HL-60/S4 (cell line): ENCODE measurements around the gene KDM5B.
"Not testable (repeated sequence)": the region's sequence is repeated elsewhere in the genome, so short reads cannot be mapped to it uniquely, and the experiment has no call there.

ENCODE experiments used
- in situ Hi-C: fragments of 300-500 bp; cut with MboI; formaldehyde crosslinking; loops from 2 replicates; pipeline ENCODE4 v1.14.3; 2022; ENCODE audit warnings: low sequenced_read_pairs

The KDM5B gene

DNA sequence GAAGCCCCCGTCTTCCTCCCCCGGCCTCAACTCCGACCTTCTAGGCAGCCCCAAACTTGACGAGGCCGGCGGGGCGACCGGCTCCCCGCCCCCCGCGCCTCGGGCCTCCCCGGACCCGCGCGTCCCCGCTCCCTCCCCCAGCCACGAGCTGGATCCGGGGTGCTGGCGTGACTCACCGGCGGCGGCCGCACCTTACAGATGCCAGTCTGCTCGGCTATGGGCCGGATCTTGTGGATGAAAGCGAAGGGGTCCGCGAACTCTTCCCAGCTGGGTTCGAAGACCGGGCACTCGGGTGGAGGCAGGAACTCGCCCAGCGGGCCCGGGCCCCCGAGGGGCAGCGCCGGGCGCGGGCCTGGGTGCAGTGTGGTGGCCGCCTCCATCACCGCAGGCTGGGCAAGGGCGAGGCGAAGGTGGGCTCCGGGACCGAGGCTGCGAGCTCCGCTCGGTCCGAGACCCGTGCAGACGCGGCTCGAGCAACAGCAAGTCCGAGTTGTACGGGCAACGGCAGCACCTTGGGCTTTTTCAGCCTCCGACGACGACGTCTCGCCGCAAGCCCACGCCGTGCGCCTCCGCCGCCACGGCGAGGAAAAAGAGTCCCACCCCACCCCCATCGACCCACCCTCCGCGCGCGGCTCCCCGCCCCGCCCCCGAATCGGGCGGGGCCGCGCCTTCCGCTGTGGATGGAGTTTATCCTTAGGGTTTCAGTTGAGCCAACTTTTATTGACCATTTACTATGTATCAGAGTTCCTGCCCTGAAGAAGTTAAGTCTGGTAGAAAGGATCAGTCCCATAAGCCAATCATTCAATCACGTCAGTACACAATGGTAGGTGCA is at the start of gene KDM5B:
TSS of gene KDM5B (minus strand) at position 496 of the 832 bp plus-strand sequence. CDS start at position 380, 116 bp downstream.
- in situ Hi-C loops = no loop called here

DNA sequence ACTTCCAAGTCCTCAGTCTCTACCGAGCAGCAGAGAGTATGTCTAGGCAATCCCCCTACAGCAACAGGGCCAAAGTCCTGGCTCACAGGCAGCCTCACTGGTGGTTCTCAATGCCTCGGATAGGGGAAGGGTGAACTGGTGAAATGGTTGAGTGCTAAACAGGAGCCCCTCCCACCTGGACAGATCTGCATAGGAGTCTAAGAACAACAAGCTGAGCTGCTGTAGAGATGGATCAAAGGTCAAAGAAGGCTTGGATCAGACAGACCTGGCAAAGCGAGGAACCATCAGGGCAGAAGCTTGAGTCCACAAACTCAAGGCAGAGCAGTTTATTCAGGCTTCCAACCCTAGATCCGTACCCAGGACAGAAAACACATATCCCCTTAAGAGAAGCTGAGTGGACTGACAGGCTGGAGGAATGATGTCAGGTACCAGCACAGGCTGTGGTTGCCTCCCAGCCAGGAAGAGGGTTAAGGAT is 49.0 kb upstream of the KDM5B start:
- in situ Hi-C loops = no loop called here

DNA sequence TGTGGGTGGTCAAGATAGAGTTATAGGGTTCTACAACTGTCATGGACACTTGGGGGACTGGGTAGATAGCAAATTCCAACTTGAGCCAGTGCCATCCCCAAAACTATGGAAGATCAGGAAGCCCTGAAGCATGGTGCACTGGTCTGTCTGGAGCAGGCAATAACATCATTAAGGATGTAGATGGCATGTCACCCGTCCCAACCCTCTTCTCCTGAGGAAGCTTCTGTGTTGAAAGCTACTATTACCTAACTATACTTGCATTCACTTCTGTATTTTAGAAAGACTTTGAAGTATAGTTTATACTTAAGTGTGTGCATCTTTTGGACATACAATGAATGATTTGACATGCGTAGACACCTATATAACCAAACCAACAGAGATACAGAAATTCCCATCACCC is 47.8 kb upstream of the KDM5B start:
- in situ Hi-C loops = no loop called here

DNA sequence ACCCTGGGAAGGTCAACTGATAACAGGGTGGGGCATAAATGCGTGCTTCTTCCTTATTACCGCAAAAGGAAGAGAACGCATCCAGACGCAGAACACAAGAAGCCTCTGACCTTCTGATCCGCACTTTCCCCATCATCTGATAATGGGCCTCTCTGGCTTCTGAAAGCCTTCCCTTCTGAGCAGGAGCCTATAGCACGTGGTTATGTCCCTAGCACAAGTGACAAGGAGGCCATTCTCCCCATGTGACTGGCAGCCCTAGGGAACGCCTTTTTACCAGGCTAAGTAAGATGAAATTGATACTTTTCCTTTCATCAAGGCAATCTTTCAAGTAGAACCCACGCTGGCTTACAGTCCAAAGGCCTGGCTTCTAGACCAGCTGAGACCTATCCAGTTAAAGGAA is 46.6 kb upstream of the KDM5B start:
- in situ Hi-C loops = no loop called here

DNA sequence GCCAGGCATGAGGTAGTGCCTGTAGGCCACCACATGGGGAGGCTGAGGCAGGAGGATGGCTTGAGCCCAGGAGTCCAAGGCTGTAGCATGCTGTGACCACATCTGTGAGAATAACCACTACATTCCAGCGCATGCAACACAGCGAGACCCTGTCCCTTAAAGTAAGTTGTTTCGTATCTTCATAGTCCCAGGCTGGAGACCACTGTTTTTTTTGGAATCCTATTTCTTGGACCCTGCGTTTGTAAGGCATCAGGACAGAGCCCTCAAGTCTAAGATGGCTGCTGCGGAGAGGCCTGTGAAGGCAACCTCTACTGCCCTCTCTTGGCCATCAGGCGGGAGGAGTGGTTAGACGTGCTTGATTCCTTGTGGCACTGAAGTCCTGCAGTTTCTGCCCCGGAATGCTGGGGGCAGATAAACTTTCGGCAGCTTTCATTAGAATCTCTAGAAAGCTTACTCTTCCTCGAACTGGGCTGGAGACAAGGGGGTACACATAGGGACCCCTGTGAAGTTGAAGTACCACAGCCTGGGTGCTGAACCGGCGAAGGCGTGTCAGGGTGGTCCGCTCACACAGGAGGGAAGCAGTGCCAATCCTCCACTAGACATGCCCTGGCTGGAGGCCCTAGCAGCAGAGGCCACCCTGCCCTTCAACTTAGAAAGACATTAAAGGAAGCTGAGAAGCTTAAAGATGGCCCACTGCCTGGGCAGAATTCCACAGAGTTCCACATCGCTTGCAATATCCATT is 44.1 kb upstream of the KDM5B start:
- in situ Hi-C loops = no loop called here

DNA sequence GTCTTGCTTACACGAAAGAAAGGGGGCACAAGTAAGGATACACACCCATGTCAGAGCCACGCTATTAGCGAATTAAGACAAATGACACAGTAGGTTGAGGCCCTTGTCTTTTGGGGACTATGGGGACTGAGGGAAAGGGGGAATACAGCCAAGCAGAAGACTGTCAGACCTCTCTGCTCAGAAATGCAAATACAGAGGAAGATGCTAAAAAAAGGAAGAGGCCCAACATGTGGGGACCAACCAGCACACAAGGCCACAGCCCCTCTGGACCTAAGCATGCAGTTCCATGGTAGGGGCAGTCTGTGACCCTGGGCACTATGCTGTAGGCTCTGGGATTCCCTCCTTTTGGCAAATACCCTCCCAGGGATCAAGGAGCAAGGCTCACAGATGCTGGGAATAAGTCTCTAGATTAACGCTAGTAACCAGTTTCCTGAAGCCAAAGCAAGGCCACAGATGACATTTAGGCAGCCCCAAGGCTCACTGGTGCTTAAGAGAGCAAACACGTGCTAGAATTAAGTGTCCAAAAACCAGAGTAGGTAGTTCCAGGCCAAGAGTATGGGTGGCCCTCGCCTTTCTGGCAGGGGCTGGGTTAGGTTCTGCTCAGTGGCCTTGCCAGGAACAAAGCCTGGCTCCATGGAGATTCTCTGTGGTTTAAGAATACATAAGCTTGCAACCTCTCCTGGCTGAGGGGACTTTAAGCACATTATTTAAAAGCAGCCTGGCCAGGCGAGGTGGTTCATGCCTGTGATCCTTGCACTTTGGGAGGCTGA is 42.6 kb upstream of the KDM5B start:
- in situ Hi-C loops = no loop called here

DNA sequence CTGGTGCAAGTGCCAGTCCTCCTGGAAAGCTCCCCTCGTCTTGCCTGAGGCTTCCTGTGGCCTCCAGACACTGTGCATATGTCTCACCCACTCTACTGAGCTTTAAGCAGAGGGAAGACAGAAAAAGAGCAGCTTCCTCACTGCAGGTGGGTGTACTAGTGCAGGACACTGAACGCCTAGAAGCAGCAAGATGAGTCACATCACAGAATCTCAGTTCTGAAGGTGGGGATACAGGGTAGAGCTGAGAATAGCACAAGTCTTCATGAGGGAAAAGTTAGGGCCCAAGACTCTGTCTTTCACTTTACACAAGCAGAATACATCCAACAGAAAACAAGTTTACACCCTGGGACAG is 39.9 kb upstream of the KDM5B start:
- in situ Hi-C loops = no loop called here

DNA sequence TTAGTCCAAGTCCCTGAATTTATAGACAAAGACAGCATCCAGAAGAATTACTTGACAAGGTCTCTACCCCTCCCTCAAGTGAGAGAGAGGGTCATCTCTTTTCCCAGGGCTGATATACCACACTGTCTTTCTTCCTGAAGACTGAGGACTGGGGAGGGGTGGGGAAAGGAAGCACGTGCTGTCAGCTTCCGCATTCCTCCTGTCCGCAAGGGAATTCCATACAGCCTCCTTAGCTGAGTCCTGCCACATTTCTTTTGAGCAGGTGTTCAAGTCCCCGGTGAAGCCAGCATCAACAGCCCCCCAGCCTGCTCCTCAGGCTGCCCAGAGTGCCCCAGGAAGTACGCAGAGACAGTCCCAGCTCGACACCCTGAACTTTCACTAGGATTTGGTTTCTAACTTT is 36.7 kb upstream of the KDM5B start:
- in situ Hi-C loops = no loop called here

DNA sequence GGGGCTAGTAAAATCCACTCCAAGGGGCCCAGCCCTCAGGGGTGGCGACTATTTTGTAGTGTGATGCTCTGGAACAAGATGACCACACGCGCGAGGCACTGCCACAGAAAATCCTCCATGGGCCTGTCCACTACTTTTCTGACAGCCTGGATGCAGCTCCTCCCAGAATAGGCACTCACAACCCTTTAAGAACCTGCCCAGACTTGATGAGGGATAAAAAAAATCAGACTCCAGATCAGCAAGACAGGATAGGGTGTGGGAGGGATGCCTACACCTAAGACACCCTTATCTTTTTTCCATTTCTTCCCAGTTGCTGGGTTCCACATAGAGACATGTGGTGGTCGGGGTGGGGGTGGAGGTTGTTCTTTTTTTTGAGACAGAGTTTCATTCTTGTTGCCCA is 36.0 kb upstream of the KDM5B start:
- in situ Hi-C loops = no loop called here

DNA sequence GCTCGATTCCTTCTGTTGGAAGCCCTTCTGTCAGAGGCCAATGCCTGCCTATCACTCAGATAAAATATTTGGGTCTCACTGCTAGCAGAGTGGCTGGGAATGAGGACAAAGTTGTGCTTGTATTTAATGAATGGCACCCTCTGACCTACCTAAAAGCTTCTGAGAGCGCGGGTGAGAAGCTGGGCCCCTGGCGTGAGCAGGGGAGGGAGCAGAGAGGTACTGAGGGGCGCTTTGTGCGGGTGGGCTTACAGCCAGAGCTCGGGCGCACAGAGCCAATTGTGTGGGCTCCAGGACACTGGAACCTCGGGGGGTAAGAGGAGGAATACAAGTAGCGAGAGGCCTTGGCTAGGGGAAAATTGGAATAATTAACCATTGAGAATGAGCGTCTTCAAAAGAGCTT is 34.9 kb upstream of the KDM5B start:
- in situ Hi-C loops = no loop called here

DNA sequence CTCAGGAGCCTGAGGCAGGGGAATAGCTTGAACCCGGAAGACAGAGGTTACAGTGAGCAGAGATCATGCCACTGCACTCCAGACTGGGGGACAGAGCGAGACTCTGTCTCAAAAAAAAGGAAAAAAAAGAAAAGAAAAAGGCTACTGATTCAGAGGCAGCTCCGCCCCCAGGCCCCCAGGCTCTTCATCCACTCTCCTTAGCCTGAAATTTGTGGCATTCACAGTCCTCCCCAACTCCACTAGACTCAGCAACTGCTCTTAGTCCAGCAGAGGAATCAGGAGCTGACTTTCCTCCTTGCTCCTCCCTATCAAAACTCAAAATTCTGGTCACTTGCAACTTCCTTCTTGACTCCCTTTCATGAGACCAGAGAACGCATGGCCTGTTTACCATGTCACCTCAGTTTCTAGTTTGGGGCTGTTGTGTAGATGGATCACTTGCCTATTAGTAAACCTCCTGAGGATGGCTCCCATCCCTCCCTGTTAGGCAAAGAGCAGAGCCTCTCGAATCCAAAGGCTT is 29.6 kb upstream of the KDM5B start:
- in situ Hi-C loops = no loop called here

DNA sequence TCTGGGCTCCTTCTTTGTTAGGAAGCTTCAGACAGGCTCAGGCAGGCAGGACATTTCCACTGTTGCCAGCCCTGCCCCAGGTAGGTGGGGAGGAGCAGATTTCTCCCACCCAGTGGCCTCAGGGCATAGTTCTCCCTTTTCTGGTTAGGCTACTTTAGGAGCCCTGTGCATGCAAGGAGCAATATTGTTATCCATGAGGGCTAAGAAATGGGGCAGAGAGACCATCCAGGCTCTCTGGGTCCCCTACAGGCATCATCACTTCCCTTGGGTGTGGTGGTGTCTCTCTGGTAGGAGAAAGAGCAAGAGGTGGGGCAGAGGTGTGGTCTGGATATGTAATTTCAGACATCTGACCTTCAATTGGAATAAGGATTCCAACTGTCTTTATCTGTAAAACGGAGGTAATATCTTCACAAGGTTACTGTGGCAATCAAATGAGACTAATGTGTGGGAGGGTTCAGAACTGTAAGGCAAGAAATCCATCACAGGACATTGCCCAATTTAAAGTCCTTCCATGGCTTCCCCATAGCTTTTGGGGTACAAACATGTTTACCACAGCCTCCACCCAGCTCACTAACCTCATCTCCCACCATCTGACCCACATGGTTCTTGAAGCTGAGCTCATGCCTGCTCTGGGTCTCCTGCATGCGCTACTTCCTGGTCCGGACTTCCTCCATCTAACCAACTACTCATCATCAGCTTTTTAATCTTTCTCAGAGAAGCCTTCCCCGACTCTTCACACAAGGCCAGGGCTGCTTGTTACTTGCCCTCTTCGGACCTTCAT is 28.6 kb upstream of the KDM5B start:
- in situ Hi-C loops = no loop called here

DNA sequence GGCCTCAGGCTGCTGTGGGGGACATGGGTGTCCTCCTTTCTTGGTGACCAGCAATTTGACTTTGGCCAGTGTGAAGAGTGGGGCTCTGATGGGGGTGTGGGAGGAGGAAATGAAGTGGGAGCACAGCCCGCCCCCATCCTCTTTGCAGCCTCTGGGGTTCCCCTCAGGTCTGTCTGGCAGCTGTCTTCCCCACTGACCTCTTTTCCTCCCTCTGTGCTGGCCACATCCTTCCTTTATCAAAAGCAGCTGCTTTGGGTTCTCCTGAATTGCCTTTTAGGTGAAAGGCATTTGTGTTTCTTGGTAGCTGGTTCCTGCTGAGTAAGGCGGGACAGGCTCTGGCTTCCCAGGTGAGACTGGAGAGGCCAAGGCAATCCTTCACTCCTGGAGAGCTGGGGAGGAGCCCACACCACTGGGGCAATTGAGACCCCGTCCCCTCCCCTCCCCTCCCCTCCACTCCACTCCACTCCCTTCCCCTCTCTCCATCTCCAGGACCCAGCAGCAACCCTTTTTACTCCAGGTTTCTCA is 27.4 kb upstream of the KDM5B start:
- in situ Hi-C loops = no loop called here

DNA sequence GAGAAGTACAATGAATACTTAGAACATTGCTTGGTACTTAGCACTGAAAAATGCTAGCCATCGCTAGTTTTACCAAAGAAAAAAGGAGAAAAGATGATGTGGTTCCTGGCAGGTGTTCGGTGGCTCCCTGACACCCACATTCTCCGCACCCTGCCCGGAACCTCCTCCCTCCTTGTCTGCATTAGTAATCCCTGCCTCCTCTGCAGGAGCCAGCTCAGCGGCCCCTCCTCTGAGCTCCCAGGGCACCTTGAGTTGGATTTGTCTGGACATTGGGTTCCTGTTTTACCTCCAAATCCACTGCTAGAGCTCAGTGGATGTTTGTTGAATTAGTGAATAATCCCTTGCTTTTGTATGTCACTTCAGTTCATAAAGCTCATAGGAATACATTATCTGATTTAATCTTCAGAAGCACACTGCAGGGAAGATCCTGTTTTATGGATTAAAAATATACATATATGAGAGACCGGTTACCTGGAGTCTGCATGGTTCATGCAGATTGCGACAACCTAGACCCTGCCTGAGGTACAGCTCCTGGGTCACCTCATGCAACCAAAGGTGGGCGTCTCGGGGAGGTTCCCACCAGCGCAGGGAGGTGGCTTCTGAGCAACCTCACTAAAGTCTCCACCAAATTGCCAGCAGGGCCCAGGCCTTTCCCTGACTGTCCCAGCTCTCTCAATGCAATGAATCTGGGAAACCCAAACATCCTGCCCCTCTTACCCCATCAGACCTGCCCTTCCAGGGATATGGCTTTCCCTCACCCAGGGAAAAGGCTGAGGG is 26.7 kb upstream of the KDM5B start:
- in situ Hi-C loops = no loop called here

DNA sequence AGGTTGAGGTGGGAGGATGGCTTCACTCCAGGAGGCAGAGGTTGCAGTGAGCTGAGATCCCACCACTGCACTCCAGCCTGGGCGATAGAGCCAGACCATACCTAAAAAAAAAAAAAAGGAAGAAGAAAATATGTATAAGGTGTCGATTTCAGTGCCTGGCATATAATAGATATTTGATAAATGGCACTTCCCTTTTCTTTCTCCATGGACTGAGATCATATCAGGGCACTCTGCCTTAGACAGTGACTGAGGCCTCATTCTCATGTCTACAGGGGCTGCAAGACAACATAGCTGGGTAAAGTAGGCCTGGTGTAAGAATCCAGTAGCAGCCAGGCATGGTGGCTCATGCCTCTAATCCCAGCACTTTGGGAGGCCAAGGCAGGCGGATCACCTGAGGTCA is 23.7 kb upstream of the KDM5B start:
- in situ Hi-C loops = no loop called here

DNA sequence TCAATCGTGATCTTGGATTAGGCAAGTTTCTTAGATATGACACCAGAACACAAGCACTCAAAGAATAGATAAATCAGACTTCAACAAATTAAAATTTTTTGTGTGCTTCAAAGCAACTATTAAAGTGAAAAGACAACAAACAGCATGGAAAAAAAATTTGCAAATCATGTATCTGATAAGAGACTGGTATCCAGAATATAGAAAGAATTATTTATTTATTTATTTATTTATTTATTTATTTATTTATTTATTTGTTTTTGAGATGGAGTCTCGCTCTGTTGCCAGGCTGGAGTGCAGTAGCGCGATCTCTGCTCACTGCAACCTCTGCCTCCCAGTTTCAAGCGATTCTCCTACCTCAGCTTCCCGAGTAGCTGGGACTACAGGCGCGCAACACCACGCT is 21.0 kb upstream of the KDM5B start:
- in situ Hi-C loops = not testable (repeated sequence)

DNA sequence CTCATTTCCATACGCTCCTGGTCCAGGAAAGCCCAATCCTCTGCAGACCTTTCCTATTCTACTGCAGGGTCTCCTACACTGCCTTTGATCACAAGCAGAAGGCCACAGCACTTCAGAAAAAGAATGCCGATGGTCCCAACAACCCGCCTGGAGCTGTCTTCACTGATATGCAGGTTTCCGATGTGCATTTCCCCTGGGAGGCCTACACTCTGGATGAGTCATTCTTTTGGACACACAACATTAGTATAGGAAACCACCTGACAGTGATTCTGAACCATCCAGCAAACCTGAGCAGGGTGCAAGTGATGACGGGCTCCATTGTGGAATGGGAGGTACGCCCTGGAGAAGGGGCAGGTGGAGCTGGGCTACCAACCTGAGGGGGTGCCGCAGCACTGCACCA is 17.5 kb upstream of the KDM5B start:
- in situ Hi-C loops = no loop called here

DNA sequence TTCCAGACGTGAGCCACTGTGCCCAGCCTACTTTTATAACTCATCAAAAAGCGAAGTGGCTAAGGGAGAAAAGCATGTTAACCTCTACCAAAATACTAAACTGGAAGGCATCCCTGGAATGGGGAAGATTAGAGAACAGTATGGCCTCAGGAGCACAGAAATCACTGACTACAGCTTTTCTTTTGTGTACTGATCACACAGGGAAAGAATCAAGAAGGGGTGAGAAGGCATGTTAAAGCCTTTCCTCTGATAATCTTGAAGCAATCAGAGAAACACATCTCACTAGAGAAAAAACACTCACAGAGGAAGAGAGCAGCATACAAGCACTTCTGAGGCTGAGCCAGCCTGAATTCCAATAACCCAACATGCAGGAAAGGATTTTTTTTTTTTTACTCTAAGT is 13.2 kb upstream of the KDM5B start:
- in situ Hi-C loops = no loop called here

DNA sequence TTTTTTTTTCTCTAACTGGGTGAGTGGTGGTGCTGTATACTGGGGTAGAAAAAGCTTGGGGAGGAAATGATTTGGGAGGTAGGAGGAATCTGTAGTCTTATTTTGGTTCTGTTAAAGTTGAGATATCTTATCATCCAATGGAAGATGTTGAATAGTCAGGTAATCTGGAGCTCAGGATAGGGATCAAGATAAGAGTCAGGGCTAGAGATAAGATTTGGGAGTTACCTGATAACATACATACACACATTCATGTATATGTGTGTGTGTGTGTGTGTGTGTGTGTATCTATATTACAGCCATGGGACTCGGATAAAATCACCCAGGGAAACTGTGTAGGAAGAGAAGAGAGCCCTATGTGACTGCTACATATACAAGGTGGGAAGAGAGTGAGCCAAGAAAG is 10.6 kb upstream of the KDM5B start:
- in situ Hi-C loops = no loop called here

DNA sequence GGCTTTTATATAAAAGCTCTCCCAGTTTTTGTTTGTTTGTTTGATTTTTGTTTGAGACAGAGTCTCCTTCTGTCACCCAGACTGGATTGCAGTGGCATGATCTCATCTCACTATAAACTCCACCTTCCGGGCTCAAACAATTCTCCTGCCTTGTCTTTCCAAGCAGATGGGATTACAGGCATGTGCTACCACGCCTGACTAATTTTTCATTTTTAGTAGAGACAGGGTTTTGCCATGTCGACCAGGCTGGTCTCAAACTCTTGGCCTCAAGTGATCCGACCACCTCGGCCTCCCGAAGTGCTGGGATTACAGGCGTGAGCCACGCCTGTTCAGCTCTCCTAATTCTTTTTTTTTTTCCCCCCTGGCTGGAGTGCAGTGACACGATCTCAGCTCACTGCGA is 6.9 kb upstream of the KDM5B start:
- in situ Hi-C loops = no loop called here
